Stimulated activated CD8-positive, alpha-beta memory T cell treated with anti-CD3 and anti-CD28 coated beads, Interleukin-12 subunit alpha, Interleukin-12 subunit beta, amount 100 ng/mL, for 24 hours (primary cell): ENCODE data around the gene NOS1AP.
"Not testable (repeated sequence)": the region's sequence is repeated elsewhere in the genome, so short reads cannot be mapped to it uniquely, and the experiment has no call there.

Experiments
- DNase-seq: peaks from one replicate; pipeline ENCODE4 v3.0.0-alpha.2; 2020; ENCODE audit errors: extremely low read depth

The NOS1AP gene

GRCh38 chr1:162059721-162060120 is 9.8 kb upstream of the NOS1AP start:
- no peak for DNase-seq

- no peak for DNase-seq
These were observed 9.2 kb upstream of the NOS1AP start for GRCh38 chr1:162060314-162060713.

GRCh38 chr1:162062542-162063015 is 6.9 kb upstream of the NOS1AP start:
- no peak for DNase-seq

- DNase-seq = no peak
These were observed 4.5 kb upstream of the NOS1AP start for GRCh38 chr1:162065016-162065415.

- DNase-seq = not testable (repeated sequence)
These were observed 2.7 kb upstream of the NOS1AP start for GRCh38 chr1:162066836-162067235.

GRCh38 chr1:162067466-162067865 is 2.0 kb upstream of the NOS1AP start:
- no peak for DNase-seq

- DNase-seq = no peak
These were observed 1.2 kb upstream of the NOS1AP start for GRCh38 chr1:162068301-162068700.

- DNase-seq = no peak
These were observed 730 bp downstream of the NOS1AP start for GRCh38 chr1:162070094-162070748.

- no peak for DNase-seq
These were observed 1.3 kb downstream of the NOS1AP start for GRCh38 chr1:162070825-162071224.

GRCh38 chr1:162072740-162073139 is 3.2 kb downstream of the NOS1AP start:
- DNase-seq = no peak

- DNase-seq = no peak
These were observed 5.0 kb downstream of the NOS1AP start for GRCh38 chr1:162074276-162075005.

- DNase-seq = no peak
These were observed 6.4 kb downstream of the NOS1AP start for GRCh38 chr1:162075862-162076261.

- DNase-seq = no peak
These were observed 8.3 kb downstream of the NOS1AP start for GRCh38 chr1:162077648-162078299.

- DNase-seq = no peak
These were observed 9.5 kb downstream of the NOS1AP start for GRCh38 chr1:162079030-162079429.

GRCh38 chr1:162080472-162081015 is 11.1 kb downstream of the NOS1AP start:
- DNase-seq = no peak

- DNase-seq = no peak
These were observed 11.8 kb downstream of the NOS1AP start for GRCh38 chr1:162081316-162081715.

GRCh38 chr1:162082080-162082479 is 12.6 kb downstream of the NOS1AP start:
- not testable (repeated sequence) for DNase-seq

GRCh38 chr1:162083273-162083672 is 13.8 kb downstream of the NOS1AP start:
- no peak for DNase-seq

- no peak for DNase-seq
These were observed 16.5 kb downstream of the NOS1AP start for GRCh38 chr1:162085991-162086390.

- DNase-seq = no peak
These were observed 17.6 kb downstream of the NOS1AP start for GRCh38 chr1:162087111-162087510.

GRCh38 chr1:162087574-162087973 is 18.1 kb downstream of the NOS1AP start:
- DNase-seq = no peak

GRCh38 chr1:162088281-162088969 is 18.9 kb downstream of the NOS1AP start:
- DNase-seq = no peak
